ENCODE measurements around the gene RIMS4. TPM values are rescaled to one million over a fixed set of nuclear protein-coding genes. Genes with fewer than 3 reads are reported as not detected.

RIMS4 gene
- total RNA-seq, 1 donor from 2014 or later: not detected

GRCh38 chr20:44805979-44806620, 4.2 kb downstream of the RIMS4 start:
- DNase-seq (no peak), ATAC-seq (ENCODE audit: low read depth) (no peak)
- Mint-ChIP-seq H3K4me1 (peaks cover 8% of the 10 kb centered on the region), H3K36me3 (ENCODE audit: low read depth) (no peaks in the 10 kb centered on the region), H3K9me3 (no peaks in the 10 kb centered on the region), H3K27me3 (peaks cover 49% of the 10 kb centered on the region), H3K27ac (no peak overlapping the region), H3K4me3 (no peak overlapping the region)
- ChIA-PET POLR2A (no interaction called here), CTCF (no interaction called here)
- intact Hi-C loops (cut with micrococcal nuclease): no loop called here
- no peak for TF ChIP-seq CTCF (IDR thresholded peaks at IDR 0.05)

GRCh38 chr20:44805335-44805978, 4.9 kb downstream of the RIMS4 start:
- Mint-ChIP-seq H3K9me3 (no peaks in the 10 kb centered on the region), H3K27ac (no peak overlapping the region), H3K27me3 (peaks cover 45% of the 10 kb centered on the region), H3K4me1 (peaks cover 5% of the 10 kb centered on the region), H3K4me3 (no peak overlapping the region), H3K36me3 (ENCODE audit: low read depth) (no peaks in the 10 kb centered on the region)
- no peak for DNase-seq
- CTCF ChIA-PET: no interaction called here
- intact Hi-C loops (cut with micrococcal nuclease): no loop called here
- no peak for TF ChIP-seq CTCF (IDR thresholded peaks at IDR 0.05)
- ATAC-seq (ENCODE audit: low read depth): no peak
- POLR2A ChIA-PET: no interaction called here

GRCh38 chr20:44803383-44803941, 6.9 kb downstream of the RIMS4 start:
- ChIA-PET CTCF (no interaction called here), POLR2A (no interaction called here)
- ATAC-seq (ENCODE audit: low read depth): no peak
- no peaks in the 10 kb centered on the region for H3K36me3 Mint-ChIP-seq (ENCODE audit: low read depth)
- H3K9me3 Mint-ChIP-seq: no peaks in the 10 kb centered on the region
- no peak for TF ChIP-seq CTCF (IDR thresholded peaks at IDR 0.05)
- H3K4me1 Mint-ChIP-seq: no peaks in the 10 kb centered on the region
- H3K27me3 Mint-ChIP-seq: peaks cover 34% of the 10 kb centered on the region
- no peak overlapping the region for H3K27ac Mint-ChIP-seq
- no peak overlapping the region for H3K4me3 Mint-ChIP-seq
- intact Hi-C loops (cut with micrococcal nuclease): no loop called here
- DNase-seq: no peak

GRCh38 chr20:44802702-44803101, 7.6 kb downstream of the RIMS4 start:
- ATAC-seq (ENCODE audit: low read depth): no peak
- H3K27ac Mint-ChIP-seq: no peak overlapping the region
- intact Hi-C loops (cut with micrococcal nuclease): no loop called here
- CTCF ChIA-PET: no interaction called here
- H3K36me3 Mint-ChIP-seq (ENCODE audit: low read depth): no peaks in the 10 kb centered on the region
- TF ChIP-seq CTCF (IDR thresholded peaks at IDR 0.05): no peak
- no peaks in the 10 kb centered on the region for H3K9me3 Mint-ChIP-seq
- H3K4me1 Mint-ChIP-seq: no peaks in the 10 kb centered on the region
- DNase-seq: no peak
- H3K4me3 Mint-ChIP-seq: no peak overlapping the region
- POLR2A ChIA-PET: no interaction called here
- H3K27me3 Mint-ChIP-seq: peaks cover 28% of the 10 kb centered on the region

GRCh38 chr20:44800391-44801046, 9.8 kb downstream of the RIMS4 start:
- H3K27ac Mint-ChIP-seq: no peak overlapping the region
- TF ChIP-seq CTCF (IDR thresholded peaks at IDR 0.05): no peak
- H3K4me1 Mint-ChIP-seq: no peaks in the 10 kb centered on the region
- no peaks in the 10 kb centered on the region for H3K9me3 Mint-ChIP-seq
- ATAC-seq (ENCODE audit: low read depth) (no peak), DNase-seq (no peak)
- POLR2A ChIA-PET: no interaction called here
- peaks cover 16% of the 10 kb centered on the region for H3K27me3 Mint-ChIP-seq
- H3K4me3 Mint-ChIP-seq: no peak overlapping the region
- no peaks in the 10 kb centered on the region for H3K36me3 Mint-ChIP-seq (ENCODE audit: low read depth)
- intact Hi-C loops (cut with micrococcal nuclease): no loop called here
- CTCF ChIA-PET: no interaction called here
